Caki2 (cell line): ENCODE data around the gene LYRM9. TPM values are rescaled to one million over a fixed set of nuclear protein-coding genes. Genes with fewer than 3 reads are reported as not detected.
"Not testable (repeated sequence)": the region's sequence is repeated elsewhere in the genome, so short reads cannot be mapped to it uniquely, and the experiment has no call there.

ENCODE experiments used
- DNase-seq: peaks from one replicate; pipeline ENCODE4 v3.0.0-alpha.2; 2015; ENCODE audit warnings: low read depth
- in situ Hi-C: cut with HindIII; loops from 2 replicates; pipeline ENCODE4 v1.10.0; 2016; ENCODE audit warnings: low sequenced_read_pairs, low pct_unique_long_range_greater_than_20kb, mixed read lengths
- total RNA-seq: library from RNA; depleted of rRNA; stranded (reverse); fragments of >200 nt; shearing (Covaris generic); gene quantifications from 2 replicates; pipeline ENCODE4 v1.2.3, GENCODE V29; 2014; ENCODE audit warnings: low replicate concordance

LYRM9 gene
- total RNA-seq, 1 experiment from 2014 or later = 2.5 TPM

DNA sequence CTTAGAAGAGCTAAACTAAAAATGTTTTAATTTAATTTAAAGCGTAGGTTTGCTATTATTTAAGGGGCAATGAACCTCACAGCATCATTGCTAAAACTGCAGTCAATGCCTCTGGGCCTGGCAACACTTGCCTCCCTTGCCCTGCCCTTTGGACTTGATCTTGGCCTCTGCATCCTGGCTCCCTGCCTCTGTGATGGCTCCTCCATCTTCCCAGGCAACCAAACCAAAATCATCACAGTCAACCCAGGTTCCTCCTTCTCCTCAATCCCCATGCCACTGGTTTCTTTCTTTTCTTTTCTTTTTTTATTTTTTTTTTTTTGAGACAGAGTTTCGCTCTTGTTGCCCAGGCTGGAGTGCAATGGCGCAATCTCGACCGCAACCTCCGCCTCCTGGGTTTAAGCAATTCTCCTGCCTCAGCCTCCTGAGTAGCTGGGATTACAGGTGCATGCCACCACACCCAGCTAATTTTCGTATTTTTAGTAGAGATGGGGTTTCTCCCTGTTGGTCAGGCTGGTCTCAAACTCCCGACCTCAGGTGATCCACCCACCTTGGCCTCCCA lies 6.7 kb downstream of the LYRM9 start:
- DNase-seq, in situ Hi-C loops: not testable (repeated sequence)

DNA sequence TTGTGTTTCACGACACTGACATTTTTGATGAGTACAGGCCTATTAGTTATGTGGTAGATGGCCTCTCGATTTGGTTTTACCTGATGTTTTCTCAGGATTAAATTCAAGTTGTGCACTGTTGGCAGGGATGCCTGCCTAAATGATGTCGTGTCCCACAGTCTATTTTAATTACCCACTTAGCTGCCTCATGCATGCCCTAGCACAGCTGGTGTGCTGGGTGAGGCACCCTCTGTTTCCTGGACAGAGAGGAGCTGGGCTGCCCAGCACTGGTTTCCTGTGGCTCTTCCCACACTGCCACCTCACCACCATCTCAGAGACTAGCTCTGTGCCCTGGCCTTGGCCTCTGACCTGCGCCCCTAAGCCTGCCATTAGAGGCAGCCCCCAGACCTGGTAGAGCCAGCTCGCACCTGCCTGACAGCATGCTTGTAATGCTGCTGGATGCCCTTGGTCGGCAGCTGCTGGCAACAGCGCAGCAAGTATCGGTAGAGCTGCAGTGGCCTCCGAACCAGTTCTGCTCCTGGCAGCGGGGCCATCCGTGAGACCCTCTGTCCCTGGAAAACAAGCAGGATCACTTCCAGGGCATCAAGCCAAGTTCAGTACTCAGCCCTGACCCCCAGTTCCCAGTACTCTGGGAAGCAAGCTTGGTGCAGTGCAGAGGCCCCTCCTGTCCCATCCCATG lies 10.9 kb downstream of the LYRM9 start:
- DNase-seq = no peak
- in situ Hi-C loops = no loop called here

DNA sequence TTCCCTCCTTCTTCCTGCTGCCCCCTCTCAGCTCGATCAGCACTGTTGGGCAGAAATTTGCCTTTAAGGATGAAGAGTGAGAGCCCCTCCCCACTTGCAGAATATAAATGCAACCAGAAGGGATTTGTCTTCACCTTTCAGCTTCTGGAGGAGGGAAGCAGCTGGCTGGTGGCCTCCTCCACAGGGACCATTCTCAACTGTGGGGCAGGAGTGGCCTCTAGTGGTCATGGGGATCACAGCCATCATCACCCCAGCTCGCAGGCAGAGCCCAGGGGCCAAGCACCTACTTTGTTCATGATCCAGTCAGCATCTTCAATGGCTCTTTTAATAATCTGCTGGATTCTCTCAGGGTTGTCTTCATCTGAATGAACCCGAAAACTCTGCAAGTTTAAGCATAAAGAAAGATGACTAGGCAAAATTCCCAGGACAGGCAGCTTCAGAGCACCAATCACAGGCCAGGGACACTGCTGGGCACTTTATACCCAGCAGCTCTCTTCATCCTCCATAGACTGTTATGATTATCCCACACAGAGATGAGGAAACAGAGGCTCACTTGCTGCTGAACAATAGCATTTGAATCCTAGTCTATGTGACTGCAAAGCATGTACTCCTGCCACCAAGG lies 13.1 kb downstream of the LYRM9 start:
- in situ Hi-C loops = no loop called here
- peak; percentile 44 for DNase-seq

DNA sequence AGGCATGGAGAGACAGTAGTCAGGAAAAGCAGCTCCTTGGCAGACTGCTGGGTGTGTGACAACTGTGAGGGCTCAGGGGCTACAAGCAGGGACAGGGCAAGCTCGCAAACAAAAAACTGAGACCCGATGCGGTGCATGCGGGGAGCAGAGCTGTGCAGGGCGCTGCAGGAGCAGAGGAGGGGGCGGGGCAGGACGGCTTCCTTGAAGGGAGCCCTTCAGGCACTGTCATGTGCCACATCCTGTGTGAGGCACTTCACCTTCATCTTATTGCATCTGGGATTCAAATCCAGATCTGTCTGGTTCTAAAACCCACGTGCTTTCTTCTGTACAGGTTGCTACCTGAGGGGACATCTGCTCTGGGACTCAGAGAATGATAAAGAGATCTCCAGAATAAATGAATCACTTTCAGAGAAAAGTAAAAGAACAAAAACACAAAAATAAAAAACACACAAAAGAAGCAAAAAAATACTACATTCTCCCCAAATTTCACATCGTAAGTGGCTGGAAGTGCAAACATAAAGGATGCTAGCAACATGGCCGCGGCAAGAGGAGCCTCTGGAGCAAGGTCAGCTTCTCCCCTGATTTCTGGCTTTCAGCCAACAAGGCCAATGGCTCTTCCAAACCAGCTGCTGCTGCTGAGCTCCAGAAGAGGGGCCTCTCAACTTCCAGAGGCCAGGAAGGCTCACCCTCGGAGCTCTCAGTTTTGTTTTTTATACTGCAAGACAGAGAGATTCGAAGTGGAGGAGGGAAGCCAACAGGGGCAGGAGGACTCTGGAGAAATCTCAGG lies 14.2 kb downstream of the LYRM9 start:
- in situ Hi-C loops = no loop called here
- no peak for DNase-seq

DNA sequence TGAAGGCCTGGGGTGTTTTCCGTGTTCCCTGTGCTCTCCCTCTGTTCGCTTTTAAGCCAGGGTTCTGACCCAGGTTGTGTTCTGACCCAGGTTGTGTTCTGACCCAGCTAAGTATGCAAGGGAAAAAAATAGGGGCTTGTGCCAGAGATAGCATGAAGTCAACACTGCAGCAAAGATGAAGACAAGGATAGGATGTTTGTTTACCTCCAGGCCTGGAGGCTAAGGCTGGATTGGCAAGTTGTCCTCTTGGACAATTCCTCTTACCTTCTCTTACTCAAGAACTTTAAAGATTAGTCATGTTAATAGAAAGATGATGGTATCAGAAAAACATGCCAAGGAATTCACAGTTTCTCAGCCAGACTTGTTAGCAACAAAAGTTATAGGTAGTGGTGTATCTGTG lies 19.4 kb downstream of the LYRM9 start:
- no peak for DNase-seq
- in situ Hi-C loops = no loop called here

DNA sequence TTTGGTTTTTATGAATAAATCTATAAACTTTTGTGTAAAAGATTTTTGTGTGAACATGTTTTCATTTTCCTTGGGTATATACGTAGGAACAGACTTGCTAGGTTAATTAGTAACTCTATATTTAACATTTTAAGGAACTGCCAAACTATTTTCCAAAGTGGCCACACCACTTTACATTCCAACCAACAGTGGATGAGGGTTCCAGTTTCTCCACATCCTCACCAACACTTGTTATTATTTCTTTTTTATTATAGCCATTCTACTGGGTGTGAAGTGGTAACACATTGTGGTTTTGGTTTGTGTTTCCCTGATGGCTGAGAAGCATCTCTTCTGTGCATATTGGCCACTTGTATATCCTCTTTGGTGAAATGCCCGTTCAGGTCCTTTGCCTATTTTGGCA lies 20.0 kb downstream of the LYRM9 start:
- DNase-seq = no peak
- in situ Hi-C loops = no loop called here

DNA sequence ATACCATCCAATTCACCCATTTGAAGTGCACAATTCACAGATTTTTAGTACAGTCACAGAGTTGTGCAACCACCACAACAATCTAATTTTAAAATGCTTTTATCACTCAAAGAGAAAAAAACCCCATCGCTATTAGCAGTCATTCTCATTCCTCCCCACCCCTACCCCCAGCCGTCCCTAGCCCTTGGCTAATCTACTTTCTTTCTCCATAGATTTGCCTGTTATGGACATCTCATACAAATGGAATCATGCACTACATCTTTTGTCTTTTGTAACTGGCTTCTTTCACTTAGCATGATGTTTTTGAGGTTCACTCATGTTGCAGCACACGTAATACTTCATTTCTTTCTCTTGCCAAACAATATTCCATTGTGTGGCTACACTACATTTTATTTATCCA lies 20.4 kb downstream of the LYRM9 start:
- no peak for DNase-seq
- in situ Hi-C loops = no loop called here

DNA sequence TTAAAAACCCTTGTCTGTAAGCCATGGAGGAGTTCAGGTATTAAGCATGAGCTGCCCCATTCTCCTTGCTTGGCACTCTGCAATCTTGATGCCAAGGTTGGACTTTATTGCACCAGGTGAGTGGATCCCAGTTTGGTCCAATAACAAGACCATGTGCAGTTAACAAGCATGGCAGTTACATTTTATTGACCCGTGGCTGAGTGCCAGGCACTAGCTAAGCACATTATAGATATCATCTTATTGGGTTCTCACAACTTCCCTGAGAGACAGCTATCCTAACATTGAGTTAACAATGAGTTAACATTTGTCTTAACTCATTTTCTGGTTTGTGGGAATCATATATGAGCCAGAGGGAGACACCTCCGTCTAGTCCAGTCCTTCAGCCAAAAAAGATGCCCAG lies 21.8 kb downstream of the LYRM9 start:
- no peak for DNase-seq
- in situ Hi-C loops = no loop called here

DNA sequence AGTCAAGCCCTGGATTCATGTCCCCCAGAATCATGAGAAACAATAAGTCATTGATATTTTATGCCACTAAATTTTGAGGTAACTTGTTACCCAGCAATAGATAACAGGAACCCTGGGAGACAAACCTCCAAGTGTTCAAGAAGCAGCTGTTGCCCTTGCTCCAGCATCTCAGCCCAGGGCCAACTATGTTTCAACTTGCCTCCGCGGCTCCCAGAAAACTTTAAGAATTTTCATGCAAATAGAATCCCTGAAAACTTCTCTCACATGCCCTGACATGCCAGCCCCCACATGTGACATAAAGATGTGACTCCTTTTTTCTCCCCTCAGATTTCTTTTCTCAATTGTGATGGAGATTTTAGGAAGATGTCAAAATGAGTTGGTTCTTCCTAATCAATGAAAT lies 22.8 kb downstream of the LYRM9 start:
- DNase-seq = no peak
- in situ Hi-C loops = no loop called here

DNA sequence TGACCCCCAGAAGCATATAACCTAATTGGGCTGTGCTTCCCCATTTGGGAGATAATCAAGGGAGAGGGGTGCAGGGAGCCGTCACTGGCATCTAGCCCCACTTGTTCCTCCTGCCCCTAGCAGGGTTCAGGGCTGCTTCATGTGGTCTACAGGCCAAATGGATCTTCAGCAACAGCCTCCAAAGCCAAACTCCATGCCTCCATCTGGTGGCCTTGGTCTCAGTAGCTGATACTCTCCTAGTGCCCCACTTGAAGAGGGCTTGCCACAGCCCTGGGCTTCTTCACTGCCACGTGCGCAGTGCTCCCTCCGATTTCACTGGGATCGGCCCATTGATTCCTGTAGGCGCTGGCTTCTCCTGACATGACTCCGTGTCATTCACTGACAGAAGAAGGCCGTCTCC lies 24.6 kb downstream of the LYRM9 start:
- in situ Hi-C loops = no loop called here
- DNase-seq = no peak

DNA sequence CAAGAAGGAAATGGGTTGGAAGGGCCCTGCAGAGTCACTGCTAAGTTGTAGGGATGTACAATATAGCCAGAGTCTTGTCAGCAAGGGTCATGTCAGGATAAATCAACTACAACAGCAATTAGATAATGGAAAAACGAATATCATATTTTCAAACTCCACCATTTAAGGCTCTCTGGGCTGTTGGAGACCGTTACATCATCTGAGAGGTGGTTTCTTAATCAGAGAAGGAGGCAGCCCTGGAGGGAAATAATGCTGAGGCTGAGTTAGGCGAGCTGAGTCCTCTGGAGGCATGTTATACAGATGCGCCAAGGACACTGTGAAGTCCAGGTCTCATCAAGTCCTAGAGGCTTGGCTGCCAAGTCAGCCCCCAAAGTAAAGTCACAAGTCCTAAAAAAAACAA lies 30.3 kb downstream of the LYRM9 start:
- DNase-seq = no peak
- in situ Hi-C loops = no loop called here

DNA sequence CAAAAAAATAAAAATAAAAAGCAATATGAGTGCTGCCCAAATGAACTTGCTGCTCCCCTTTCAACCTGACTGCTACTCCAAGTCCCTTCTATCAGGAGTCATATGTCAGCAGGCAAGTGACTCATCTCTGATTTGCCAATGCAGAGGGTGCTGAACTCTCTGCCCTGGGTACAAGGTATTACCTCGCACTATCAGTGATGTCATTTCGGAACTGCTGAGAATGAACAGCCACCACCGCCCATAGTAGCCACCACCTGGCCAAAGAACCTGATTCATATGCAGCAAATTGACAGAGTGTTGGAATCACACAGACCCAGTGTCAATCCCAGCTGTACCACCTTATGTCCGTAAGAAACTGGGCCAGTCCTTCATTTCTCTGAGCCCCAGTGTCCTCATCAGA lies 31.2 kb downstream of the LYRM9 start:
- in situ Hi-C loops = no loop called here

DNA sequence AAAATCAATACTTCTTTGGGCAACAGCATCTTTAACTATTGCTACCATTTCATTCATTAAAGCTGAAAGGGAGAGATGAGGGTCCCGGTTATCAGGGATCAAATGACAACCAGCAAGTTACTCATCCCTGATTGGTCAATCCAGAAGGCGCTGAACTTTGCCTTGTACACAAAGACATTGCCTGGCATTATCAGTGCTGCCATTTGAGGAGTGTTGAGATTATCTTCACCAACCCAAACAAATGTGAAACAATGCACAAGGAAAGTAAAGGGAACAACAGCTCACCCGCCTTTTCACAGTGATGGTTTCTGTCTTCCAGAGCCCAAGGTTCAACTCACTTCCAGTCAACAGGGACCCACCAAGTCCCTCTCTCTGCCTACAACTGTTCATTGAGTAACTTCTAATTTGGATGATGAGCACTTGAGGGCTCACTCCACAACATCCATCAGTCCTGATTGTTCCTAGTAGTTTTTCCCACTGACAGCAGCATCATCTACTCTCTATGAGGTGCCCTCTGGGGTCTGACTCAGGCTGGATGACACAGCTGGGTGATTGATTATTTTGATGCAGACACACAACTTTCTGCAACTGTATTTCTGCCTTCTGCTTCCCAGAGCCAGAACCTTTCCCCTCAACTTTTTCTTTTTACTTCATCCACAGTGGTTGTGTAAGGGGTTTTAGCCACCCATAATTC lies 32.0 kb downstream of the LYRM9 start:
- in situ Hi-C loops = no loop called here

More for the DNA sequence above, 31.2 kb downstream of the LYRM9 start:
- no peak for DNase-seq

DNA sequence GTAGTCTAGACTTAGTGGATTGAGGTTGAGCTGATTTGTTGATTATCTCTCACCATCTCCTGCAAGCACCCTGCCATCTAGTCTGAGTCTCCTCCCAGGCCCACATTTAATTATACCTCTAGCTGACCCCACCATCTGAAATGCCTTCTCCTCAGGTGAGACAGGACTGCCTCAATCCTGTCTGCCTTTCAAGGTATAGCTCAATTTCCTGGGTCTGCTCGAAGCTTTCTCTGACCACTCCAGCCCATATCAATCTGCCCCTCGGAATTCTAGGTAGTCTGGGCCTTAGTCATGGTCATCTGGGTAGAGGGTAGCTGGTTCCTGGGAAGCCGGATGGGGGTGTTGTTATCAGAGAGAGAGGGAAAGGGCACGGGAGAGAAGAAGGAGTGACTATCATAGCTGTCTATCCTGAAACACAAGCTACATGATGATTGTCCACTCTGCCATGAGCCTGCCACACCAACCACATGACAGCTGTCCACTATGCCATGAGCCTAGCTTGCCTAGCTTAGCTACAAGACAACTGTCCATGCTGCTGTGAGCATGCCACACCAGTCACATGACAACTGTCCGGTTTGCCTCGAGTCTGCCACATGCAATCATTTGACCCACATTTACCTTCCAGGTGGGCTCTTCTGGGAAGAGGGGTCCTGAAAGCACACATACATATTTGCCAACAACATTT lies 34.4 kb downstream of the LYRM9 start:
- in situ Hi-C loops = no loop called here
- no peak for DNase-seq

More for the DNA sequence above, 32.0 kb downstream of the LYRM9 start:
- no peak for DNase-seq

DNA sequence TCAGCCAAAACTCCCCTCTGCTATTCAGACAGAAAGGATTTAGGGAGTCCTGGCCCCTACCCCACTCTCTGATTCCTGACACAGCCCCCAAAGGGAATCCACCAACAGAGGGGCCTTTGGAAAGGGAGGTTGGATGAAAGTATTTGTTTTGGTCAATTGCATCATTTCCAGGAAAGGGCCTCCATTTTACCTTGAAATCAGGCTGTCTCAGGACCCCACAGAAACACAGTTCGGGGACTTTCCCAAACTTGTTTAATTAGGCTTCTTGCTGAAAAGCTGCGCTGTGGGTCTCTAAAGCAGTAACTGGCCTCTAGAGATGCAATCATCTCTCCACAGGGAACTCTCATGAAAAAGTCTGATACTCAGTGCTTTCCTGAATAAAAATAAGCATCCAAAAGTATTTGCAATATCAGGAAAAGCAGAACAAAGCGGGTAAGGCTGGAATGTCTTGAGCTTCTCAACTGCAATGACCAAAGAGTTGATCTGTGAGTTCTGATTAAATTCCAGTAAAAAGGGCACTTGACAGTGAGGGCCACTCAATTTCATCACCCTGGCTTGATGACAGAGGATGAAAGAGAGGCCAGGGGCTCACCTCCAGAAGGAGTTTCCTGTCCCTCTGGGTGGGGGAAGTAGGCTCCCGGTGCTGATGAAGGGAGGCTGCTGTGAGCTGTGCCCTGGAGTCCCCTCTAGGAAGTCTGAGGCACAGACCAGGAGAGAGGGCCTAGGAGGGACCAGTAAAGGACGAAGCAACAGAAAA lies 36.3 kb downstream of the LYRM9 start:
- no peak for DNase-seq
- in situ Hi-C loops = no loop called here

DNA sequence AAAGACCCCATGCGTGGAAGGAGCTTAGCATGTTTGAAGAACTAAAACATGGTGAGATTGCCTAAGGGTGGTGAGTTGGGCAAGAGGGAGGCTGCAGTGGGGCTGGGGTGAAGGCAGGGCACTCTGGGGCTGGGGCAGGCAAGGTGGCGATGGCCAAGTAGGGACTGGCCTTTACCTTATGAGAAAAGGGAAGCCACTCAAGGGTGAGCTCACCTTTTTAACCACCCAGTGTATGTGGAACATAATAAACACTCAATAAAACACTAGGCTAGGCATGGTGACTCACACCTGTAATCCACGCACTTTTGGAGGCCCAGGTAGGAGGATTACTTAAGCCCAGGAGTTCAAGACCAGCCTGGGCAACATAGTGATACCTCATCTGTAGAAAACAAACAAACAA lies 37.7 kb downstream of the LYRM9 start:
- in situ Hi-C loops = no loop called here

DNA sequence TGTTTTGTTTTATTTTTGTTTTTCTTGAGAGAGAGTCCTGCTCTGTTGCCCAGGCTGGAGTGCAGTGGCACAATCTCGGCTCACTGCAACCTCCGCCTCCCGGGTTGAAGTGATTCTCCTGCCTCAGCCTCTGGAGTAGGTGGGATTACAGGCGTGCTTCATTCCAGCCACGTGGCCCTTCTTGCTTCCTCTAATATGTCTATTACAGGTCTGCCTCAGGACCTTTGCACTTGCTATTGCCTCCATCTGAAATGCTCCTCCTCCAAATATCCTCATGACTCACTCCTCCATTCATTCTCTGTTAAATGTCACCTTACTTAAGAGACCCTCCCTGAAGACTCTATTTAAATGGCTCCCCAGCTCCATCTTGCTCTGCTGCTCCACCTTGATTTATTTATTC lies 39.0 kb downstream of the LYRM9 start:
- DNase-seq = no peak
- in situ Hi-C loops = no loop called here

More for the DNA sequence above, 37.7 kb downstream of the LYRM9 start:
- no peak for DNase-seq
